GM19238 (cell line): ENCODE data around the gene DIRAS1.
"Not testable (repeated sequence)": the region's sequence is repeated elsewhere in the genome, so short reads cannot be mapped to it uniquely, and the experiment has no call there.

Source experiments
- DNase-seq: peaks from one replicate; pipeline ENCODE4 v3.0.0; 2011; ENCODE audit warnings: low spot score; ENCODE audit not compliant: insufficient read length

The DIRAS1 gene

GRCh38 chr19:2679439-2679838 is 41.7 kb downstream of the DIRAS1 start:
- DNase-seq, result no peak

- not testable (repeated sequence) for DNase-seq
These were observed 42.2 kb downstream of the DIRAS1 start for GRCh38 chr19:2678948-2679347.

- peak; percentile 78 for DNase-seq
These were observed 43.0 kb downstream of the DIRAS1 start for GRCh38 chr19:2678044-2678671.

DNA sequence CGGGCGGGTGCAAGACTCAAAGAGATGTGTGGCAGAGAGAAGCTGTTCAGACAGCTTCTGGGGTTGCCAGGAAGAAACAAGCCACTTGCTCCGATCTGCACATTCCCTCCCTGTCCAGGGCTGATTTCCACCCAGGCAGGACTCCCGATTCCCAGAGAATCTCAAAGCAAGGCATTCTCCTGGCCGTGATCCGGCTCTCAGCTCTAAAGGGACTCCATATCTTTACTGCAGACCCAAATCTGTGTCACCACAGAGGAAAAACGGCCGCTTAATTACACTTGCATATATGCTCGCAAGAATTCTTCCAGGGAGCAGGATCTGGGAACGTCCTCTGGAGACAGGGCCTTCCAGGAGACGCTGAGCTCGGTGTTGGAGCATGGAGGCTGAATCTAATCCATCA is 44.3 kb downstream of the DIRAS1 start:
- DNase-seq, result no peak

DNA sequence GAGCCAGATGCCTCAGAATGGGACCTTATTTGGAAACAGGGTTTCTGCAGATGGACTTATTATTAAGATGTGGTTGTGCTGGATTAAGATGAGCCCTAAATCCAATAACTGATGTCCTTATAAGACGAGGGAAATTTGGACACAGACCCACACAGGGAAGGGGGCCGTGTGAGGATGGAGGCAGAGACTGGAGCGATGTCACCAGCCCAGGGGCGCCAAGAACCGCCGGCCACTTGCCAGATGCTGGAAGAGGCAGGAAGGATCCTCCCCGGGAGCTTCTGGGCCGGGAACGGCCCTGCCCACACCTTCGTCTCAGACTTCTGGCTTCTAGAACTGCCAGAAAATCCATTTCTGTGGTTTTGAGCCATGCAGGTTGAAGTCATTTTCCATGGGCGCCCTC is 45.3 kb downstream of the DIRAS1 start:
- no peak for DNase-seq

- DNase-seq, result no peak
These were observed 51.0 kb downstream of the DIRAS1 start for GRCh38 chr19:2670217-2670616.

DNA sequence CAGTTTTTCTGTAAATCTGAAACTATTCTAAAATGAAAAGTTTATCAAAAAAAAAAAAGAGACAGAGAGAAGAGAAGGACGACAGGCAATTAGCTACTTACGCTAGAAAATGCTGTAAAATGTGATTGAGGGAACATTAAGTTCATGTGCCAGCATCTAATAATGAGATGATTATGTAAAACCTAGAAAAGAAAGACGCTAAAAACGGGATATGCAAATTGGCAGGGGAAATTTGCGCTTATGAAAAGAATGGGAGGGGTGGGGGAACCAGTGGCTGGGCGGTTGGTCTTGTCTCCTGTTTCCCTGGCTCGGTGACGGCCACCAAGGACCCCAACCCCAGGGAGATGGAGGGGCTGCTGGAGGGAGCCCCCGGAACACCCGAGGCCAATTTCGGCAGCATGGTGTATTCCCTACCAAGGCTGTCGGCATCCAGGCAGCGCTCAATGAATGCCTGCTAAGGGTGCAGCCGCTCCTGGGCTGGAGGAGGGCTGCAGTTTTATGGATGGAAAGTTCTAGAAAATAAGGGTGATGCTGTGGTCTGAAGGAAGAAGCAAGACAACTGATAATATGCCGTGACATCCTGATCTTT is 52.9 kb downstream of the DIRAS1 start:
- peak; percentile 32 for DNase-seq

- DNase-seq, result not testable (repeated sequence)
These were observed 53.8 kb downstream of the DIRAS1 start for GRCh38 chr19:2667349-2667748.

DNA sequence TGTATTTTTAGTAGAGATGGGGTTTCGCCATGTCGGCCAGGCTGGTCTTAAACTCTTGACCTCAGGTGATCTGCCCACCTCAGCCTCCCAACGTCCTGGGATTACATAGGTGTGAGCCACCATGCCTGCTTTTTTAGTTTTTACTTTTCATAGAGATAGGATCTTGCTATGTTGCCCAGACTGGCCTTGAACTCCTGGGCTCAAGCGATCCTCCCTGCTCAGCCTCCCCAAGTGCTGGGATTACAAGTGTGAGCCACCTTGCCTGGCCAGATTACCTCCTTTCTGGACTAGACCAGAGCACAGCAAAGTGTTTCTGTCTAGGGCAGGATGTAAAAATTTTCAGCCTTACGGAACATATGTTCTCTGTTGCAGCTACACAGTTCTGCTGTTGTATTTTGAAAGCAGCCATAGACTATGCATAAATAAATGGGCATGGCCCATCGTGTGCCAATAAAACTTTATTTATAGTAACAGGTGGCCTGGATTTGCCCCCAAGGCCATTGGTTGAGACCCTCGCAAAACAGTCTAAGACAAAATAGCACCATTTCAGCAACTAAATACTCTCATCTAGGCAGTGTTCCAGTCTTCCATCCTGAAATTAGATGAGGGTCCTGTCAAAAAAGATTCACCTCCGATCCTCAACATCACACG is 54.7 kb downstream of the DIRAS1 start:
- no peak for DNase-seq

DNA sequence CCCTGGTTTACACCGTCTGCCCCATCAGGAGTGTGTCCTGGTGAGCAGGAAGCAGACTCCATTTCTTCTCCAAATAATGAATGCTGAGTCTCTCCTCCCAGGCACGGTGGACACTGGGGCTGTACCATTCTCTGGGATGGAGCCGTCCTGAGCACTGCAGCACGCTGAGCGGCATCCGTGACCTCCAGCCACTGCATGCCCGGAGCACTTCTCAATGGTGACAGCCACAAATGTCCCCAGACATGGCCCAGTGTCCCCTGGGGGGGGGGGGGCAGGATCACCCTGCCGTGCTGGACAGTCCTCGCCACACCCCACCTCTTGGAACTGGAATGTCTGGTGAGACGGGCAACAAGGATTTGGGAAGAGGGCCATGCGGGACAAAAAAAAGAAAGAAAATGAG is 56.1 kb downstream of the DIRAS1 start:
- DNase-seq, result no peak
